C4-2B (cell line): ENCODE data around the gene UGT2A2.

ENCODE experiments used
- ZFX ChIP-seq: fragments of 450-650 bp; IDR thresholded peaks from 2 replicates; pipeline ENCODE4 v1.6.1; 2017
- TF ChIP-seq, protein P1 (sequence below): fragments of 450-650 bp; conservative IDR thresholded peaks from 2 replicates; pipeline ENCODE4 v1.5.1; 2017; ENCODE audit warnings: mild to moderate bottlenecking

DNA sequence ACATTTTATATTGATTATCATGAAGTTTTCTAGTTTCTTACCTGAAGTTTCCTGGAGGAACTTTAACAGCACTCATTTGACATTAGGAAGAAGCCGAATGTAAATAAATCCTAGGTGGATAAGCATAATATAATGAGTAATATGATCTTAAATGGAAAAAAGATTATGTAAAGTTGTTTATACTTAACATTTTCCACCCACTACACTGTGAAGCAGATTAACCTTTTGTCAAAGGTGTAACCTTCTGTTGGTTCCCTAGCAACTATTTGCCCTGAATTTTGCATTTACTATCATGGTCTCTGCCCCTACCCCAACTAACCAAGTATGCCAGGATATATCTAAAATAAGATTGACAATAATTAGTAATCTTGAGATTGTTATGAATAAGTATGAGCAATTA, 13.7 kb upstream of the UGT2A2 start, which contains the start of gene UGT2A1:
- TF ChIP-seq, protein P1, sequence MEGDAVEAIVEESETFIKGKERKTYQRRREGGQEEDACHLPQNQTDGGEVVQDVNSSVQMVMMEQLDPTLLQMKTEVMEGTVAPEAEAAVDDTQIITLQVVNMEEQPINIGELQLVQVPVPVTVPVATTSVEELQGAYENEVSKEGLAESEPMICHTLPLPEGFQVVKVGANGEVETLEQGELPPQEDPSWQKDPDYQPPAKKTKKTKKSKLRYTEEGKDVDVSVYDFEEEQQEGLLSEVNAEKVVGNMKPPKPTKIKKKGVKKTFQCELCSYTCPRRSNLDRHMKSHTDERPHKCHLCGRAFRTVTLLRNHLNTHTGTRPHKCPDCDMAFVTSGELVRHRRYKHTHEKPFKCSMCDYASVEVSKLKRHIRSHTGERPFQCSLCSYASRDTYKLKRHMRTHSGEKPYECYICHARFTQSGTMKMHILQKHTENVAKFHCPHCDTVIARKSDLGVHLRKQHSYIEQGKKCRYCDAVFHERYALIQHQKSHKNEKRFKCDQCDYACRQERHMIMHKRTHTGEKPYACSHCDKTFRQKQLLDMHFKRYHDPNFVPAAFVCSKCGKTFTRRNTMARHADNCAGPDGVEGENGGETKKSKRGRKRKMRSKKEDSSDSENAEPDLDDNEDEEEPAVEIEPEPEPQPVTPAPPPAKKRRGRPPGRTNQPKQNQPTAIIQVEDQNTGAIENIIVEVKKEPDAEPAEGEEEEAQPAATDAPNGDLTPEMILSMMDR: no peak
- TF ChIP-seq ZFX: no peak
